ENCODE measurements around the gene BRINP1.

Gene BRINP1

DNA sequence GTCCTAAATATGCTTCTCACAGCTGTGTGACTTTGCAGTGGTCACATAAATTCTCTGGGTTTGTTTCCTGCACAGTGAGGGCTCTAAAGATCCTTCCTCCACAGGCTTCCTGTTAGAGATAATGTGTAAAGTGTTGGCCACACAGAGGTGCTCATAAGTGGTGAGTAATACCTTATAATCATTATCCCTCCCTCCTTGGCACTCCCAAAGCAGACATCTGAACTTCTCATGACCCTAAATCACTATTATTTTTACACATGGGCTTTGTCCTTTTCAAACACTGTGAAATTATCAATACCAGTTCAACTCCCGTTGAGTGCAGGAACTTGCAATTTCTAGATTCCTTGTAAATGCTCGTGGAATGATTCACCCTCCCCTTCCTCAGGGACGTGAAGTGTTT is 100.2 kb downstream of the BRINP1 start:
- Histone ChIP-seq H3K36me3 (ENCODE audit: control insufficient read depth in 1 of 2, insufficient read depth in 2 of 2, low read length in 2 of 2) (no peaks in the 10 kb centered on the region), H3K23ac (ENCODE audit: low read length) (no peak overlapping the region), H3K79me2 (ENCODE audit: control insufficient read depth, insufficient read depth, low read length, poor library complexity) (no peaks in the 10 kb centered on the region), H2BK12ac (ENCODE audit: low read length) (no peak overlapping the region), H3K14ac (ENCODE audit: low read length) (no peak overlapping the region), H2BK5ac (ENCODE audit: low read depth, low read length, poor library complexity) (no peak overlapping the region), H3K27ac (ENCODE audit: low read depth, low read length) (no peak overlapping the region), H3K4me1 (ENCODE audit: control insufficient read depth in 1 of 2, insufficient read depth in 2 of 2, low read length in 2 of 2) (no peaks in the 10 kb centered on the region), H4K8ac (ENCODE audit: low read depth, low read length) (no peak overlapping the region), H3K9me3 (ENCODE audit: insufficient read depth, low read depth, low read length) (no peaks in the 10 kb centered on the region), H3K4me3 (ENCODE audit: low read depth, low read length) (no peak overlapping the region), H3K9ac (ENCODE audit: low read length) (no peak overlapping the region), H4K12ac (ENCODE audit: low read depth, low read length) (no peak overlapping the region), H2AK5ac (ENCODE audit: low read length) (no peak overlapping the region), H4K91ac (ENCODE audit: low read depth, low read length) (no peak overlapping the region), H2AFZ (ENCODE audit: insufficient read depth, low read length, poor library complexity) (no peak overlapping the region), H3K27me3 (ENCODE audit: insufficient read depth, low read length) (no peaks in the 10 kb centered on the region), H3K18ac (ENCODE audit: low read length) (no peak overlapping the region), H2BK120ac (ENCODE audit: insufficient read depth, low read length, poor library complexity) (no peak overlapping the region), H3K4ac (ENCODE audit: low read depth, low read length) (no peak overlapping the region), H3K79me1 (ENCODE audit: low read length) (no peaks in the 10 kb centered on the region), H3K4me2 (ENCODE audit: low read length) (no peak overlapping the region)
- no CpG with 5 or more reads among the region's 3 CpGs for WGBS (ENCODE audit: extremely low coverage, insufficient coverage, insufficient read length)
- no peak for DNase-seq

DNA sequence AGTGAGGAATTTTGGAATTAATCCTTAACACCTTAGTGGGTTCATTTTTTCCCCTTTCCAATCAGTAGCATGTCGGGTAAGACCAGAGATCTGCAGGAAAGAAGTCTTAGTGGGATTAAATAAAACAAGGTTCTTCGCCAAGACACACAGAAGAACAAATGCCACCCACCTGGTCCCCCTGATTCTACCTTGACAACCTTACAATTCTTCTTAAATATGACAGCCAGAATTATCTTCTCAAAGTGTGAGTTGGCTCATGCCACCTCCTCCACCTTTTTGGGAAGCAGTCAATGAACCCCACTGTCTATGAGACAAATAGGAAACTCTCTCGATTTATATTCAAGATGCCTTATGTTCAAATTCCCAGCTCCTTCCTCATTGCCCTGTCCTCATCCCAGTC is 105.1 kb downstream of the BRINP1 start:
- DNase-seq, result no peak
- no peaks in the 10 kb centered on the region for H3K79me1 ChIP-seq (ENCODE audit: low read length)
- H4K8ac ChIP-seq (ENCODE audit: low read depth, low read length), result no peak overlapping the region
- no peaks in the 10 kb centered on the region for H3K9me3 ChIP-seq (ENCODE audit: insufficient read depth, low read depth, low read length)
- no peak overlapping the region for H2BK5ac ChIP-seq (ENCODE audit: low read depth, low read length, poor library complexity)
- H2AK5ac ChIP-seq (ENCODE audit: low read length), result no peak overlapping the region
- no peak overlapping the region for H4K91ac ChIP-seq (ENCODE audit: low read depth, low read length)
- H3K23ac ChIP-seq (ENCODE audit: low read length), result no peak overlapping the region
- H2BK120ac ChIP-seq (ENCODE audit: insufficient read depth, low read length, poor library complexity), result no peak overlapping the region
- no peak overlapping the region for H3K9ac ChIP-seq (ENCODE audit: low read length)
- no peak overlapping the region for H3K4me3 ChIP-seq (ENCODE audit: low read depth, low read length)
- WGBS (ENCODE audit: extremely low coverage, insufficient coverage, insufficient read length), result no CpG with 5 or more reads among the region's 3 CpGs
- no peaks in the 10 kb centered on the region for H3K27me3 ChIP-seq (ENCODE audit: insufficient read depth, low read length)
- no peak overlapping the region for H3K18ac ChIP-seq (ENCODE audit: low read length)
- H3K4ac ChIP-seq (ENCODE audit: low read depth, low read length), result no peak overlapping the region
- H4K12ac ChIP-seq (ENCODE audit: low read depth, low read length), result no peak overlapping the region
- H3K4me2 ChIP-seq (ENCODE audit: low read length), result no peak overlapping the region
- no peak overlapping the region for H3K27ac ChIP-seq (ENCODE audit: low read depth, low read length)
- H2AFZ ChIP-seq (ENCODE audit: insufficient read depth, low read length, poor library complexity), result no peak overlapping the region
- H3K79me2 ChIP-seq (ENCODE audit: control insufficient read depth, insufficient read depth, low read length, poor library complexity), result no peaks in the 10 kb centered on the region
- H3K14ac ChIP-seq (ENCODE audit: low read length), result no peak overlapping the region
- H3K4me1 ChIP-seq (ENCODE audit: control insufficient read depth in 1 of 2, insufficient read depth in 2 of 2, low read length in 2 of 2), result no peaks in the 10 kb centered on the region
- no peaks in the 10 kb centered on the region for H3K36me3 ChIP-seq (ENCODE audit: control insufficient read depth in 1 of 2, insufficient read depth in 2 of 2, low read length in 2 of 2)
- H2BK12ac ChIP-seq (ENCODE audit: low read length), result no peak overlapping the region

DNA sequence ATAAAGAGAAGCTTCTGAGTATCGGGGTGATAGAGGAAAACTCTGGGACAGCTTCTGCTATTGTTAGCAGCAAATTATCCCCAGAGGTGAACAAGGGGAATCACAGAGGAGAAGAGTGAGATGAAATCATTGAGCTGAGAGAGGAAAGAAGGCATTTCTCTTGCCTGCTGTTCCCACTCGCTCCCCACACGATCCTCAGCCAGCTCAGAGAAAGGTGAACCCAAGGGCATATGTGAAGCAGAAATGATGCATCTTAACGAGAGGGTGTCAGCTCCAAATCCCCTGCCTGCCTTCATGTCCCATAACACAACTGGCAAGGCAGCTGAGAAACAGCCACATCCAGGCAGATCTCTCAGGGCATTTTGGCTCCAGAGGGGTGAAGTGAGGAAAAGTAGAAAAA is 111.6 kb downstream of the BRINP1 start:
- H2BK12ac ChIP-seq (ENCODE audit: low read length), result no peak overlapping the region
- no peak overlapping the region for H4K12ac ChIP-seq (ENCODE audit: low read depth, low read length)
- H3K4ac ChIP-seq (ENCODE audit: low read depth, low read length), result no peak overlapping the region
- H3K14ac ChIP-seq (ENCODE audit: low read length), result no peak overlapping the region
- no peaks in the 10 kb centered on the region for H3K79me1 ChIP-seq (ENCODE audit: low read length)
- H3K27ac ChIP-seq (ENCODE audit: low read depth, low read length), result no peak overlapping the region
- H3K9ac ChIP-seq (ENCODE audit: low read length), result no peak overlapping the region
- no peaks in the 10 kb centered on the region for H3K36me3 ChIP-seq (ENCODE audit: control insufficient read depth in 1 of 2, insufficient read depth in 2 of 2, low read length in 2 of 2)
- H2AFZ ChIP-seq (ENCODE audit: insufficient read depth, low read length, poor library complexity), result no peak overlapping the region
- no peak overlapping the region for H4K8ac ChIP-seq (ENCODE audit: low read depth, low read length)
- no peak overlapping the region for H3K18ac ChIP-seq (ENCODE audit: low read length)
- H3K23ac ChIP-seq (ENCODE audit: low read length), result no peak overlapping the region
- H3K4me3 ChIP-seq (ENCODE audit: low read depth, low read length), result no peak overlapping the region
- H3K4me1 ChIP-seq (ENCODE audit: control insufficient read depth in 1 of 2, insufficient read depth in 2 of 2, low read length in 2 of 2), result no peaks in the 10 kb centered on the region
- H2BK5ac ChIP-seq (ENCODE audit: low read depth, low read length, poor library complexity), result no peak overlapping the region
- no CpG with 5 or more reads among the region's 4 CpGs for WGBS (ENCODE audit: extremely low coverage, insufficient coverage, insufficient read length)
- H3K4me2 ChIP-seq (ENCODE audit: low read length), result no peak overlapping the region
- H3K9me3 ChIP-seq (ENCODE audit: insufficient read depth, low read depth, low read length), result no peaks in the 10 kb centered on the region
- H4K91ac ChIP-seq (ENCODE audit: low read depth, low read length), result no peak overlapping the region
- H2AK5ac ChIP-seq (ENCODE audit: low read length), result no peak overlapping the region
- no peak for DNase-seq
- H2BK120ac ChIP-seq (ENCODE audit: insufficient read depth, low read length, poor library complexity), result no peak overlapping the region
- H3K79me2 ChIP-seq (ENCODE audit: control insufficient read depth, insufficient read depth, low read length, poor library complexity), result no peaks in the 10 kb centered on the region
- H3K27me3 ChIP-seq (ENCODE audit: insufficient read depth, low read length), result no peaks in the 10 kb centered on the region

DNA sequence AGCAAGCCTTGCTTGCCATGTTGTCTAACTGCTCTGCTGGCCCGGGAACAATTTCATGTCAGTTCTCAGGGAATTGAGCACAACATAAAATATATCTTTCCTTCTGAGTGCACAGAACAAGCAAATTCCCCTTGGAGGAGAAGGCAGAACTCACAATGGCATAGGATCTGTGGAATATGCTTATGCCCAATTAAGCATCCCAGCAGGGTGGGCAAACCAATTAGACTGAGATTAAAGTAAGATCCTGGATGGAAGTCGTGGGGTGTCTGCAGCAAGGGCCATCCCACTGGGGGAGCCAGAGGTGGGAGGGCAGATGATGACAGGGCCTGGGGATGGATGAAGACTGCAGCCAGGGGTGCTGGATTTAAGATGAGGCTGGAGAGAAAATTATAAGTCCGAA is 114.1 kb downstream of the BRINP1 start:
- no CpG with 5 or more reads among the region's 3 CpGs for WGBS (ENCODE audit: extremely low coverage, insufficient coverage, insufficient read length)
- H2BK120ac ChIP-seq (ENCODE audit: insufficient read depth, low read length, poor library complexity), result no peak overlapping the region
- H3K4me3 ChIP-seq (ENCODE audit: low read depth, low read length), result no peak overlapping the region
- no peak overlapping the region for H3K4ac ChIP-seq (ENCODE audit: low read depth, low read length)
- H3K18ac ChIP-seq (ENCODE audit: low read length), result no peak overlapping the region
- no peak overlapping the region for H2BK5ac ChIP-seq (ENCODE audit: low read depth, low read length, poor library complexity)
- H3K36me3 ChIP-seq (ENCODE audit: control insufficient read depth in 1 of 2, insufficient read depth in 2 of 2, low read length in 2 of 2), result no peaks in the 10 kb centered on the region
- H3K4me2 ChIP-seq (ENCODE audit: low read length), result no peak overlapping the region
- no peak overlapping the region for H3K23ac ChIP-seq (ENCODE audit: low read length)
- H3K79me2 ChIP-seq (ENCODE audit: control insufficient read depth, insufficient read depth, low read length, poor library complexity), result no peaks in the 10 kb centered on the region
- no peaks in the 10 kb centered on the region for H3K4me1 ChIP-seq (ENCODE audit: control insufficient read depth in 1 of 2, insufficient read depth in 2 of 2, low read length in 2 of 2)
- no peak overlapping the region for H3K9ac ChIP-seq (ENCODE audit: low read length)
- H3K14ac ChIP-seq (ENCODE audit: low read length), result no peak overlapping the region
- no peak overlapping the region for H2AK5ac ChIP-seq (ENCODE audit: low read length)
- H2AFZ ChIP-seq (ENCODE audit: insufficient read depth, low read length, poor library complexity), result no peak overlapping the region
- DNase-seq, result no peak
- no peak overlapping the region for H3K27ac ChIP-seq (ENCODE audit: low read depth, low read length)
- H4K12ac ChIP-seq (ENCODE audit: low read depth, low read length), result no peak overlapping the region
- H4K91ac ChIP-seq (ENCODE audit: low read depth, low read length), result no peak overlapping the region
- H4K8ac ChIP-seq (ENCODE audit: low read depth, low read length), result no peak overlapping the region
- no peaks in the 10 kb centered on the region for H3K27me3 ChIP-seq (ENCODE audit: insufficient read depth, low read length)
- H3K79me1 ChIP-seq (ENCODE audit: low read length), result no peaks in the 10 kb centered on the region
- H2BK12ac ChIP-seq (ENCODE audit: low read length), result no peak overlapping the region
- no peaks in the 10 kb centered on the region for H3K9me3 ChIP-seq (ENCODE audit: insufficient read depth, low read depth, low read length)
